ENCODE data around the gene LINGO1. TPM values are rescaled to one million over a fixed set of nuclear protein-coding genes. Genes with fewer than 3 reads are reported as not detected.

LINGO1 gene
- total and polyA plus RNA-seq, 2 donors (not counting 3 experiments of a cell fraction or from before 2014, with no cell fraction given): 0.15 to 0.33 TPM

Other genes starting within 250 kb of the LINGO1 start
- 79.2 and 91.9 TPM in 2 replicates for gene PEAK1, start 212.8 kb downstream of the LINGO1 start, total RNA-seq
- gene PEAK1, start 212.8 kb downstream of the LINGO1 start, polyA plus RNA-seq: 15.2 and 17.9 TPM in 2 replicates
- 40.8 and 44.0 TPM in 2 replicates for gene HMG20A, start 212.0 kb downstream of the LINGO1 start, total RNA-seq
- 31.2 and 35.8 TPM in 2 replicates for gene HMG20A, start 212.0 kb downstream of the LINGO1 start, polyA plus RNA-seq

Data from endothelial cell of umbilical vein (primary cell).